HCT116 (cell line): ENCODE measurements around the gene ZNF888.

Source experiments
- ATF3 ChIP-seq: IDR thresholded peaks from 2 replicates; pipeline ENCODE4 v1.6.1; 2012
- CEBPB ChIP-seq: IDR thresholded peaks from 2 replicates; pipeline ENCODE4 v1.6.1; 2012; ENCODE audit warnings: low read depth
- CTCF ChIP-seq, 3 experiments: fragments of 200-600 bp in 1 of 3; sonication (generic) in 1 of 3; IDR thresholded peaks in 2 of 3; conservative IDR thresholded peaks in 1 of 3; 2 replicates each; pipeline ENCODE4 v1.5.1; 2012 to 2017; ENCODE audit warnings: low read depth in 2 of 3, low read length in 2 of 3, antibody characterized with exemption in 1 of 3, borderline replicate concordance in 1 of 3, control low read depth in 1 of 3, mild to moderate bottlenecking in 1 of 3, mixed read lengths in 1 of 3, mixed run types in 1 of 3, moderate library complexity in 1 of 3; ENCODE audit not compliant: insufficient read depth in 1 of 3
- EZH2 ChIP-seq: fragments of 200-600 bp; sonication (generic); IDR thresholded peaks from 2 replicates; pipeline ENCODE4 v1.6.1; 2017; ENCODE audit warnings: antibody characterized with exemption, mixed run types
- JUND ChIP-seq: IDR thresholded peaks from 2 replicates; pipeline ENCODE4 v1.6.1; 2012
- POLR2A ChIP-seq: IDR thresholded peaks from 2 replicates; pipeline ENCODE4 v1.7.0; 2011; ENCODE audit warnings: borderline replicate concordance; ENCODE audit not compliant: insufficient read depth, insufficient read length; ENCODE audit errors: extremely low read depth
- POLR2AphosphoS5 ChIP-seq: IDR thresholded peaks from 2 replicates; pipeline ENCODE4 v1.6.1; 2011; ENCODE audit warnings: mild to moderate bottlenecking, low read depth, low read length, moderate library complexity
- RAD21 ChIP-seq: IDR thresholded peaks from 2 replicates; pipeline ENCODE4 v1.6.1; 2012; ENCODE audit warnings: low read depth, mild to moderate bottlenecking
- YY1 ChIP-seq: IDR thresholded peaks from 2 replicates; pipeline ENCODE4 v1.6.1; 2011; ENCODE audit warnings: low read length, low read depth, moderate library complexity, mild to moderate bottlenecking; ENCODE audit not compliant: insufficient replicate concordance; ENCODE audit errors: extremely low read depth
- ZBTB33 ChIP-seq: IDR thresholded peaks from 2 replicates; pipeline ENCODE4 v1.6.1; 2011; ENCODE audit warnings: mild to moderate bottlenecking, low read length, moderate library complexity; ENCODE audit not compliant: insufficient replicate concordance; ENCODE audit errors: extremely low read depth
- ZNF274 ChIP-seq: fragments of 200-500 bp; sonication (Bioruptor generic); IDR thresholded peaks from 2 replicates; pipeline ENCODE4 v1.6.1; 2014; ENCODE audit warnings: mild to moderate bottlenecking, low read depth, low read length, inconsistent platforms

GRCh38 chr19:52949422-52949821, 26.2 kb upstream of the ZNF888 start:
- TF ChIP-seq POLR2A: no peak
- TF ChIP-seq CTCF (IDR thresholded peaks at IDR 0.05 in 2 of 3, conservative IDR thresholded peaks at IDR 0.05 in 1 of 3; ENCODE audit: borderline replicate concordance in 1 of 3, insufficient read depth in 1 of 3, low read depth in 2 of 3, low read length in 2 of 3): no peak
- peak; percentile 68 for TF ChIP-seq ZNF274
- no peak for TF ChIP-seq CEBPB
- TF ChIP-seq RAD21: no peak
- TF ChIP-seq YY1: no peak
- TF ChIP-seq JUND: no peak
- no peak for TF ChIP-seq ATF3
- no peak for TF ChIP-seq EZH2
- TF ChIP-seq ZBTB33: no peak
- no peak for TF ChIP-seq POLR2AphosphoS5
